Neural crest cell (in vitro differentiated cells): ENCODE measurements around the gene GRIFIN. TPM values are rescaled to one million over a fixed set of nuclear protein-coding genes. Genes with fewer than 3 reads are reported as not detected.

Experiments
- DNase-seq: peaks from one replicate; pipeline ENCODE4 v3.0.0; 2021; ENCODE audit warnings: low read depth, mixed read lengths, low spot score
- H3K27ac Mint-ChIP-seq: one replicate; pipeline ENCODE4 v1.8.0; 2021; ENCODE audit warnings: mild to moderate bottlenecking, mixed read lengths; ENCODE audit not compliant: unreplicated experiment
- H3K27me3 Mint-ChIP-seq: 2 replicates; pipeline ENCODE4 v1.8.0; 2021; ENCODE audit warnings: low read depth, mild to moderate bottlenecking, mixed read lengths
- H3K36me3 Mint-ChIP-seq: 2 replicates; pipeline ENCODE4 v1.8.0; 2021; ENCODE audit warnings: low read depth, mild to moderate bottlenecking, mixed read lengths
- H3K4me1 Mint-ChIP-seq: 2 replicates; pipeline ENCODE4 v1.8.0; 2021; ENCODE audit warnings: mixed read lengths
- H3K4me3 Mint-ChIP-seq: one replicate; pipeline ENCODE4 v1.8.0; 2021; ENCODE audit warnings: mild to moderate bottlenecking, mixed read lengths
- H3K9me3 Mint-ChIP-seq: 2 replicates; pipeline ENCODE4 v1.8.0; 2021; ENCODE audit warnings: mixed read lengths
- CTCF ChIP-seq: fragments of 200-600 bp; sonication (generic); conservative IDR thresholded peaks from 2 replicates; pipeline ENCODE4 v1.5.0; 2021; ENCODE audit warnings: antibody characterized with exemption, mild to moderate bottlenecking
- total RNA-seq: library from RNA; stranded (reverse); gene quantifications from 2 replicates; pipeline ENCODE4 v1.2.1, GENCODE V29; 2021

Gene GRIFIN
- total RNA-seq, 1 donor from 2014 or later = not detected

- no peak for TF ChIP-seq CTCF
- no peak for DNase-seq
- Mint-ChIP-seq H3K36me3 (no peaks in the 10 kb centered on the region), H3K27me3 (peaks cover 6% of the 10 kb centered on the region), H3K4me1 (peaks cover 25% of the 10 kb centered on the region), H3K4me3 (no peak overlapping the region), H3K27ac (no peak overlapping the region), H3K9me3 (no peaks in the 10 kb centered on the region)
Measured at GRCh38 chr7:2514473-2515423, 38.5 kb upstream of the GRIFIN start.

GRCh38 chr7:2513702-2514101, 37.5 kb upstream of the GRIFIN start:
- Mint-ChIP-seq H3K27me3 (peaks cover 6% of the 10 kb centered on the region), H3K9me3 (no peaks in the 10 kb centered on the region), H3K4me1 (peaks cover 30% of the 10 kb centered on the region), H3K36me3 (no peaks in the 10 kb centered on the region), H3K4me3 (no peak overlapping the region), H3K27ac (no peak overlapping the region)
- no peak for TF ChIP-seq CTCF
- DNase-seq = no peak

- Mint-ChIP-seq H3K36me3 (no peaks in the 10 kb centered on the region), H3K4me1 (peaks cover 26% of the 10 kb centered on the region), H3K9me3 (no peaks in the 10 kb centered on the region), H3K27ac (no peak overlapping the region), H3K27me3 (peaks cover 2% of the 10 kb centered on the region), H3K4me3 (peak overlapping the region; percentile 44)
- no peak for DNase-seq
- TF ChIP-seq CTCF = no peak
Measured at GRCh38 chr7:2512713-2513112, 36.5 kb upstream of the GRIFIN start.

- TF ChIP-seq CTCF = no peak
- H3K27ac Mint-ChIP-seq = no peak overlapping the region
- no peak overlapping the region for H3K4me3 Mint-ChIP-seq
- no peaks in the 10 kb centered on the region for H3K27me3 Mint-ChIP-seq
- H3K4me1 Mint-ChIP-seq = peaks cover 21% of the 10 kb centered on the region
- DNase-seq = no peak
- H3K9me3 Mint-ChIP-seq = no peaks in the 10 kb centered on the region
- no peaks in the 10 kb centered on the region for H3K36me3 Mint-ChIP-seq
Measured at GRCh38 chr7:2512179-2512661, 36.0 kb upstream of the GRIFIN start.

GRCh38 chr7:2511769-2512168, 35.6 kb upstream of the GRIFIN start:
- H3K36me3 Mint-ChIP-seq = no peaks in the 10 kb centered on the region
- no peak overlapping the region for H3K4me3 Mint-ChIP-seq
- DNase-seq = no peak
- no peaks in the 10 kb centered on the region for H3K27me3 Mint-ChIP-seq
- no peak overlapping the region for H3K27ac Mint-ChIP-seq
- peaks cover 18% of the 10 kb centered on the region for H3K4me1 Mint-ChIP-seq
- no peak for TF ChIP-seq CTCF
- H3K9me3 Mint-ChIP-seq = no peaks in the 10 kb centered on the region
